HUES48 (cell line): ENCODE results near the gene CST7.

ENCODE experiments used
- H3K27ac ChIP-seq: one replicate; pipeline ENCODE4 v1.7.0; 2013; ENCODE audit warnings: low read depth, low read length, inconsistent platforms
- H3K27me3 ChIP-seq: 2 replicates; pipeline ENCODE4 v1.6.1; 2013; ENCODE audit warnings: mild to moderate bottlenecking, low read length; ENCODE audit not compliant: control insufficient read depth, insufficient read depth
- H3K36me3 ChIP-seq: 2 replicates; pipeline ENCODE4 v1.6.1; 2013; ENCODE audit warnings: low read length; ENCODE audit not compliant: control insufficient read depth, insufficient read depth
- H3K4me1 ChIP-seq: 2 replicates; pipeline ENCODE4 v1.6.1; 2013; ENCODE audit warnings: mild to moderate bottlenecking, low read length; ENCODE audit not compliant: control insufficient read depth, insufficient read depth
- H3K4me3 ChIP-seq: 2 replicates; pipeline ENCODE4 v1.5.1; 2013; ENCODE audit warnings: mild to moderate bottlenecking, low read depth, low read length
- H3K9ac ChIP-seq: 2 replicates; pipeline ENCODE4 v1.6.1; 2013; ENCODE audit warnings: mild to moderate bottlenecking, low read depth, low read length, moderate library complexity
- H3K9me3 ChIP-seq: 2 replicates; pipeline ENCODE4 v1.6.1; 2013; ENCODE audit warnings: low read length; ENCODE audit not compliant: control insufficient read depth, insufficient read depth

The CST7 gene

DNA sequence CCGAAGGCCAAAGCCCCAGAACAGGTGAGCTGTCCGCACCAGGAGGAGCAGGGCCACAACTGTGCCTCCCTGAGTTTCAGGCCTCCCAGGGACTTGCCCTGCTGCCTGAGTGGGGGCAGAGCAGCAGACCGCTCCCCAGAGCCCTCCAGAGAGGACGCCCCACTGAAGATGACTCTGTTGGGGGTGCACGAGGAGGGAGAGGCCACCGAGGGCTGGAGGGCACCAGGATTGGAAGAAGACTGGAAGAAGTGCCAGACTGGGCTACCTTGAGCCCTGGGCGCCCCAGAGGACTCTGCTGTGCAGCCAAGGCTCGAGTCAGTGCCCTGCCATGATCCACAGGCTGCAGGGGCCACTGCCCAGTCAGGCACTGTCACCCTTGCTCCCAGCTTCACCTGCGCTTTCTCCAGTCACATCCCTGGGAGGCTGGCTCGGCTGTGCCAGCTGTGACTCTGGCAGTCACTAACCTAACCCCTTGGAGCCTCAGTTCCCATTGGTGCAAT, 11.3 kb downstream of the CST7 start:
- no peaks in the 10 kb centered on the region for H3K4me1 ChIP-seq
- H3K9ac ChIP-seq, result no peak overlapping the region
- peaks cover 53% of the 10 kb centered on the region for H3K36me3 ChIP-seq
- no peaks in the 10 kb centered on the region for H3K27me3 ChIP-seq
- H3K9me3 ChIP-seq, result no peaks in the 10 kb centered on the region
- H3K27ac ChIP-seq, result no peak overlapping the region
- H3K4me3 ChIP-seq, result no peak overlapping the region

GRCh38 chr20:24960861-24961260, 11.8 kb downstream of the CST7 start:
- Histone ChIP-seq H3K27ac (no peak overlapping the region), H3K4me1 (no peaks in the 10 kb centered on the region), H3K9me3 (no peaks in the 10 kb centered on the region), H3K36me3 (peaks cover 58% of the 10 kb centered on the region), H3K27me3 (no peaks in the 10 kb centered on the region), H3K9ac (no peak overlapping the region), H3K4me3 (no peak overlapping the region)

DNA sequence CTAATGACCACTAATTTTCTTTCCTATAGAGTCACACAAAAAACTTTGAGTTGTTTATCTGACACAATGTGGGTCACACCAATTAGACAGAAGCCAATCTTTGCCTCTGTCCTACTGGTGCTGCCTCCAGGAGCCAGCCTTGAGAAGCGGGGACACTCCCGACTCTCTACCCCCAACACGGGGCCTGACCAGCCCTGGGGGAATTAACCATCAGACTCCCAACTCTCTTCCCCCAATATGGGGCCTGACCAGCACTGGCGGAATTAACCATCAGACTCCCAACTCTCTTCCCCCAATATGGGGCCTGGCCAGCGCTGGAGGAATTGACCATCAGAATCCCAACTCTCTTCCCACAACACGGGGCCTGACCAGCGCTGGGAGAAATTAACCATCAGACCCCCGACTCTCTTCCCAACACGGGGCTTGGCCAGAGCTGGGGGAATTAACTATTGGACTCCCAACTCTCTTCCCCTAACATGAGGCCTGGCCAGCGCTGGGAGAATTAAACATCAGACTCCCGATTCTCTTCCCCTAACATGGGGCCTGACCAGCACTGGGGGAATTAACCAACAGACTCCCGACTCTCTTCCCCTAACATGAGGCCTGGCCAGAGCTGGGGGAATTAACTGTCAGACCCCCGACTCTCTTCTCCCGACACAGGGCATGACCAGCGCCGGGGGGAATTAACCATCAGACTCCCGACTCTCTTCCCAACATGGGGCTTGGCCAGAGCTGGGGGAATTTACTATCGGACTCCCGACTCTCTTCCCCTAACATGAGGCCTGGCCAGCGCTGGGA, 12.5 kb downstream of the CST7 start:
- no peaks in the 10 kb centered on the region for H3K4me1 ChIP-seq
- no peak overlapping the region for H3K9ac ChIP-seq
- H3K4me3 ChIP-seq, result no peak overlapping the region
- H3K27me3 ChIP-seq, result no peaks in the 10 kb centered on the region
- no peak overlapping the region for H3K27ac ChIP-seq
- no peaks in the 10 kb centered on the region for H3K9me3 ChIP-seq
- peaks cover 65% of the 10 kb centered on the region for H3K36me3 ChIP-seq

- H3K4me3 ChIP-seq, result no peak overlapping the region
- H3K9me3 ChIP-seq, result no peaks in the 10 kb centered on the region
- H3K36me3 ChIP-seq, result peaks cover 66% of the 10 kb centered on the region
- no peaks in the 10 kb centered on the region for H3K4me1 ChIP-seq
- H3K9ac ChIP-seq, result no peak overlapping the region
- no peaks in the 10 kb centered on the region for H3K27me3 ChIP-seq
- no peak overlapping the region for H3K27ac ChIP-seq
Observed at GRCh38 chr20:24962182-24962492, 13.1 kb downstream of the CST7 start.

- H3K9me3 ChIP-seq, result no peaks in the 10 kb centered on the region
- no peaks in the 10 kb centered on the region for H3K27me3 ChIP-seq
- peaks cover 69% of the 10 kb centered on the region for H3K36me3 ChIP-seq
- H3K27ac ChIP-seq, result no peak overlapping the region
- no peaks in the 10 kb centered on the region for H3K4me1 ChIP-seq
- no peak overlapping the region for H3K9ac ChIP-seq
- H3K4me3 ChIP-seq, result no peak overlapping the region
Observed at GRCh38 chr20:24962510-24962909, 13.4 kb downstream of the CST7 start.

GRCh38 chr20:24963672-24964505, 14.8 kb downstream of the CST7 start:
- peaks cover 81% of the 10 kb centered on the region for H3K36me3 ChIP-seq

GRCh38 chr20:24964506-24964840, 15.4 kb downstream of the CST7 start:
- peaks cover 81% of the 10 kb centered on the region for H3K36me3 ChIP-seq
- H3K27me3 ChIP-seq, result no peaks in the 10 kb centered on the region
- H3K9ac ChIP-seq, result no peak overlapping the region
- H3K4me1 ChIP-seq, result no peaks in the 10 kb centered on the region
- H3K4me3 ChIP-seq, result no peak overlapping the region
- no peaks in the 10 kb centered on the region for H3K9me3 ChIP-seq
- H3K27ac ChIP-seq, result no peak overlapping the region

More at GRCh38 chr20:24963672-24964505, 14.8 kb downstream of the CST7 start:
- no peak overlapping the region for H3K9ac ChIP-seq
- H3K27ac ChIP-seq, result no peak overlapping the region
- H3K4me3 ChIP-seq, result no peak overlapping the region
- no peaks in the 10 kb centered on the region for H3K27me3 ChIP-seq
- H3K4me1 ChIP-seq, result no peaks in the 10 kb centered on the region
- no peaks in the 10 kb centered on the region for H3K9me3 ChIP-seq

DNA sequence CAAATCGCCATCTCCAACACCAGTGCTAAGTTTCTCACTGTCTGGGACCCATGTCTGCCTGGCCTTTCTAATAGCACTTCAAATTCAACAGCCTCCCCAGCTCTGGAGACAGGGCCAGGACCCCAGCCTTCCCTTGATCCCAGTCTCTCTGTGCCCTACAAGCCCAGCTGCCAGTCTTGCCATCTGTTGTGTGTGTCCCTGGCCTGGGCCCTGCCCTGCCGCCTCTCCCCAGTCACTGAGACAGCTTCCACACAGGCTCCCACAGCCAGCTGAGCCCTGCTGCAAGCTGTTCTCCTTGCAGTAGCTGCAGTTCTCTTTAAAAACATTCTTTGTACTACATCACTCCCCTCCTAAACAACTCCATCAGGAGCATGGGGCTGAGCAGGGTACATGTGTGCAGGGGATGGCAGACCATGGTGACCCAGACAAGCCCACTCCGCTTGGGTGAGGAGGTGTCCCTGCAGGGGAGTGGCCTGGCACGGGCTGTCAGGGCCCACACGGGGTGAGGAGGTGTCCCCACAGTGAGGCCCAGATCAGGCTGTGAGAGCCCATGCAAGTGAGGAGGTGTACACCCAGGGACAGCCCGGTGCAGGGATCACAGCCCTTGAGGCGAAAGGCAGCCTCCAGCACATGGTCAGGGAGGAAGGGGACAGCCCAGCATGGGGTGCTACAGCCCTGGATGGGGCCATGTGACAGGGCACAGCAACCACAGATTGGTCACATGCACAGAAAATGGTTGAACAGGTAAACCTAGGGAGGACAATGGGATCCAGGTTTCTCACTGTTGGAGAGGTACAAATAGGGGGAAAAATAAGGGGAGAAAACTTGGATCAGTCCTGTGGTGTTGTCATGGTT, 16.2 kb downstream of the CST7 start:
- Histone ChIP-seq H3K4me3 (no peak overlapping the region), H3K9me3 (no peaks in the 10 kb centered on the region), H3K9ac (no peak overlapping the region), H3K36me3 (peaks cover 83% of the 10 kb centered on the region), H3K27me3 (no peaks in the 10 kb centered on the region), H3K4me1 (no peaks in the 10 kb centered on the region), H3K27ac (no peak overlapping the region)

GRCh38 chr20:24966317-24967012, 17.4 kb downstream of the CST7 start:
- H3K27me3 ChIP-seq, result no peaks in the 10 kb centered on the region
- H3K27ac ChIP-seq, result no peak overlapping the region
- no peak overlapping the region for H3K4me3 ChIP-seq
- H3K9ac ChIP-seq, result no peak overlapping the region
- no peaks in the 10 kb centered on the region for H3K9me3 ChIP-seq
- H3K4me1 ChIP-seq, result no peaks in the 10 kb centered on the region
- peaks cover 84% of the 10 kb centered on the region for H3K36me3 ChIP-seq

DNA sequence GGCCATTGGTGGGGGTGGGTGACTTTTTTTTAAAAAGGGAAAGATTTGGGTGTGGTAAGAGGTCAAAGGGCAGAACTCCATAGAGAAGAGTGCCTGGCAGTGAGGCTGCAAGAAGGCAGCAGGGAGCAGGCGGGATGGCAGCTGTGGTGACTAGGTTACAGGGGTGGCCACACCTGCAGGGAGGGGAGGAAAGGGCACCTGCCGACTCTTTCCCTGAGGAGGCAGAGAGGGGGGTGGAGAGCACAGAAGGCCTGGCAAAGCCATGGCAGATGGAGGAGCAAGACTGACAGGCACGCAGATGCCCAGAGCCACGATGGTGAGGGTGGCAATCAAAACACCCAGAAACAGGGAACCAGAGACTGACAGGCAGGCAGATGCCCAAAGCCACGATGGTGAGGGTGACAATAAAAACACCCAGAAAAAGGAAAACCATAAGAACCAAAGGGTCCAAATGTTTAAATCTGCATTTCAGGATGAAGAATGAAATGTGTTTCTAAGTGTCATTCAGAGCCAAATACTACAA, 19.3 kb downstream of the CST7 start:
- no peaks in the 10 kb centered on the region for H3K9me3 ChIP-seq
- no peak overlapping the region for H3K27ac ChIP-seq
- H3K36me3 ChIP-seq, result peaks cover 86% of the 10 kb centered on the region
- no peaks in the 10 kb centered on the region for H3K4me1 ChIP-seq
- H3K4me3 ChIP-seq, result no peak overlapping the region
- no peak overlapping the region for H3K9ac ChIP-seq
- H3K27me3 ChIP-seq, result no peaks in the 10 kb centered on the region
